Activated CD4-positive, CD25-positive, alpha-beta regulatory T cell (primary cell): Measurements from ENCODE around the gene AQP12B.
"Not testable (repeated sequence)": the region's sequence is repeated elsewhere in the genome, so short reads cannot be mapped to it uniquely, and the experiment has no call there.

Experiments used
- DNase-seq, 4 experiments: peaks; one replicate each; lab custom pipeline; 2025; lab: John Stamatoyannopoulos, UW

The AQP12B gene

GRCh38 chr2:240682431-240683224, at the start of gene AQP12B:
Gene AQP12B, minus strand, starts transcription at chr2:240682885. Its CDS starts 48 bp downstream, at chr2:240682837.
- DNase-seq, result not testable (repeated sequence)

GRCh38 chr2:240732184-240732583, 49.5 kb upstream of the AQP12B start:
- no peak for DNase-seq

GRCh38 chr2:240731178-240731545, 48.5 kb upstream of the AQP12B start:
- DNase-seq, result no peak

- DNase-seq, result no peak
These were observed 48.0 kb upstream of the AQP12B start for GRCh38 chr2:240730501-240731177.

- DNase-seq, result no peak
These were observed 46.1 kb upstream of the AQP12B start for GRCh38 chr2:240728827-240729226.

- DNase-seq, result no peak
These were observed 45.7 kb upstream of the AQP12B start for GRCh38 chr2:240728361-240728760.

GRCh38 chr2:240727913-240728312, 45.2 kb upstream of the AQP12B start:
- no peak for DNase-seq

- DNase-seq, result no peak
These were observed 44.8 kb upstream of the AQP12B start for GRCh38 chr2:240727439-240727838.

GRCh38 chr2:240726876-240727275, 44.2 kb upstream of the AQP12B start:
- DNase-seq, result no peak

GRCh38 chr2:240725671-240726070, 43.0 kb upstream of the AQP12B start:
- no peak for DNase-seq

- no peak for DNase-seq
These were observed 42.6 kb upstream of the AQP12B start for GRCh38 chr2:240725266-240725665.

GRCh38 chr2:240724431-240724830, 41.7 kb upstream of the AQP12B start:
- no peak for DNase-seq

GRCh38 chr2:240723851-240724250, 41.2 kb upstream of the AQP12B start:
- no peak for DNase-seq

- no peak for DNase-seq
These were observed 40.4 kb upstream of the AQP12B start for GRCh38 chr2:240722796-240723735.

GRCh38 chr2:240722376-240722775, 39.7 kb upstream of the AQP12B start:
- DNase-seq, result no peak

GRCh38 chr2:240721596-240722180, 39.0 kb upstream of the AQP12B start:
- DNase-seq, result no peak

- DNase-seq, result no peak
These were observed 38.3 kb upstream of the AQP12B start for GRCh38 chr2:240720686-240721595.

GRCh38 chr2:240719676-240720545, 37.2 kb upstream of the AQP12B start:
- no peak for DNase-seq

- DNase-seq, result no peak
These were observed 36.3 kb upstream of the AQP12B start for GRCh38 chr2:240718896-240719490.
